ENCODE results near the gene PEPD.
"Not testable (repeated sequence)": the region's sequence is repeated elsewhere in the genome, so short reads cannot be mapped to it uniquely, and the experiment has no call there.

PEPD gene

DNA sequence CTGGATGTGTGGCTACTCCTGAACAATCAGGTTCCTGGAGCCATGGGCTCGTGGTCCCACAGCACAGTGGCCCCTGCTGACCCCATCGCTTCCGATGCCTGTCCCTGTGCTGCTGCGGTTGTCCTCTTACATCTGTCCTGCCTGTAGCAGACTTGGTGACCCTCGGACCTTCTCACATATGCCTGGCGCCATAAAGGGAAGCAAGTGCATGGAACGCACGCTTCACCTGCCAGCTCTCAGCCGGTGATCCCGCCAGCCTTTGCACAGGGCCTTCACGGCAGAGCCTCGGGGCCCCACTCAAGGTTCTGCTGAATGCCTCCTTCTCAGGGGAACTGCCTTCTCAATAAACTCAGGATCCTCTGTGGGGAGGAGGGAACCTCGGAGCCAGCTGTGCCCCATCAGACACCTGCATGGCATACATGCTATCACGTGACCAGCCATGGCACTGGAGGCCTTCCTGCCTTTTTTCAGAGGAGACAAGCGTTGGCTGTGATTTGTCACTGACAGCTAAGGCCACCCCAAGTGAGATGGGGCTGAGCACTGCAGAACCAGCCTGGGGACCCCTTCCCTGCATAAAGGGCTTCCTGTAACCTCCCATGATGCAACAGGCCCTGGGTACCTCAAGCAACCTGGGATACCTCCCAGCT is 24.3 kb downstream of the PEPD start:
- DNase-seq (ENCODE audit: low read depth): no peak

DNA sequence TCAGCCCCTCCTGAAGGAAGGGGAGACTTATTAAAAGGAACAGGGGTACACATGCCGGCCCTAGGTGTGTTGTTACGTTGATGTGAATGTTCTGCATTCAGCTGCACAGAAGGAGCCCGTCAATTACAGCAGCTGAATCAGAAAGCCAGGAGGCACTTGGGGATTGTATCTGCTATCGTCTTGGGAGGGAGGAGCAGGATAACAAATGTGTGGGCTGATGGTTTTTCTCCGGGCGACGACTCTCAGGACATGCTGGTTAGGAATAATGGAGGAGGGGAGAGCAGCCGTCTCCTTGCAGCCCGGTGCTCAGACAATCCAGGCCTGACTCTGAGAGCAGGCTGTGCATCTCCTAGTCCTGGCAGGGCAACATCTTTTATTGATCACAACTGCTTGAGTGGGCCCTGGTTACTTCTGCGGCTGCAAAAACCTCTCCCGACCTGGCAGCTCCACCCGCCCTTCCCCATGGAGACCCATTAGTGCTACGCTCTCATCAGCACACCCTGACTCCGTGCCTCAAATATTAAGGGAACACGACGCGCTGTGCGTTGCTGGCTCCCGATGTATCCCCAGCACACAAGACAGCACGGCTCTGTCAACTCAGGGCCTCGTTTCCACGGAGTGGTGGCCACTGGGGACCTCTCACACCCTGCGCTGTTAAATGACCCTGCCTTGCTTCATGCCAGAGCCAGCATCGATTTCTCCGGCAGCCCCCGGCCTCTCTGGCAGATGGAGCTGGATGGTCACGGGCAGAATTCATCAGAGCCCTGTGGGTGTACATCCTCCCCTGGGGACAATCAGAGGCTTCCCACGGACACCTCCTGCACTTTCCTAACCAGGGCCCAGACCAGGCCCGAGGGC is 25.3 kb downstream of the PEPD start:
- no peak for DNase-seq (ENCODE audit: low read depth)

DNA sequence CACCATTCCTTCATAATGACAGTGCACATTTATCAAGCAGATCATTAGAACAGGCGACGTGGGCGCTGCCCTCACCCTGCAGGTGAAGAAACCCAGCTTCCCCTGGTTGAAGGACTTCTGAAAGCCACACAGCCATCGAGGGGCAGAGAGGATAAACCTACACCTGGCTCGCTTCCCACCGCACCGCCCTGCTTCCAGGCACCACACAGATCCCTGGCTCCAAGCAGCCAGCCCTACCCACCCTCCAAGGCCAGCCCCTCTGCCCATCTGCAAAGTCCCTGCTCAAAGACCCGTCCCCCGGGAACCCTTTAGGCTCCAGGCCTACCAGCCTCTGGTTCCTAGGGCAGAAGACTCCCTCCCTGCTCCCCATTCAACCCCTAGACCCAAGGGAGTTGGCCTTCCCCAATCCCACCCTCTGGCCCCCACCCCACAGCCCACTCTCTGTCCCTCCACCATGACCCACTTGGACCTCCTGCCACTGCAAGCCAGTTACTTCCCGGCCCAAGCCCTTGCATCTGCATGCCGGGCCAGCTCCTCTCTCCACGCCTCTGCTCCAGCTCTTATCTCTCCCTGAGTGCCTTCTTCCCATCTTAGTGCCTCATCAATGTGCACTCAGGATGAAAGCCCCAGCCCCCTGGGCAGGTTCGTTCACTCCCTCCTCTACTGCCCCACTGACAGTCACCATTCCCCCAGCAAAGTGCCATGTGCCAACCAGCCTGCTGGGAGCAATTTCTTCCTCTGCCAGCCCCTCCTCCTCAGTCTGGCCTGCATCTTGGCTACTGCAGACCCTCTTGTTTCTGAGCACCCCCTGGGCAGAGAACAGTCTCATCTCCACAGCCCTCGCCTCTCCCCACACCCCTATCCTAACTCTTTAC is 28.0 kb downstream of the PEPD start:
- no peak for DNase-seq (ENCODE audit: low read depth)

DNA sequence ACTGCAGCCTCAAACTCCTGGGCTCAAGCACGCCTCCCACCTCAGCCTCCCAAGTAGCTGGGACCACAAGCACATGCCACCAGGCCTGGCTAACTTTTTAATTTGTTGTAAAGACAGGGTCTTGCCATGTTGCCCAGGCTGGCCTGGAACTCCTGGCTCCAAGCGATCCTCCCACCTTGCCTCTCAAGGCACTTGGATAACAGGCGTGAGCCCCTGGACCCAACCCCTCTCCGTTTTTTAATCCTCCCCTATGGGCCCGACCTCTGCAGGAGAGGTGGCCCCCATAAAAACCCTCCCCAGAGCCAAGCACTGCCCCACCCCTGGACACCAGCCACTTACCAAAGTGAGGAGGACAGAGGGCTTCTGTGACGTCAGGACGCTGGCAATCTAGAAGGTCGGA is 28.6 kb downstream of the PEPD start:
- no peak for DNase-seq (ENCODE audit: low read depth)

DNA sequence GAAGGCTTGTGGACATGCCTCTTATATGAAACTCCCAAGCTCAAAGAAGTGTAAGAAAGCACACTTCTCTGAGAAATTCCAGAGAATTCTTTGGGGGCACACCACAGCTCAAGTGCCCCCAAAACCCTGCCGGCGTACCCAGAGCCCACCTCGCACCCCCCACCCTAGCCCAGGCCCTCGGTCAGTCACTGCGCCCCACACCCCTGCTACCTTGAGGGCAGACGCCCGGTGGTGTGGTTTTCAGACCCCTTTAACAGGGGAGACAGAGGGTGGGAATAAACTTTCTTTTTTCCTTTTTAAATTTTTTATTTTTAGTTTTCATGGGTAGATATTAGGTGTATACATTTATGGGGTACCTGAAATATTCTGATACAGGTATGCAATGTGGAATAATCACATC is 29.5 kb downstream of the PEPD start:
- no peak for DNase-seq (ENCODE audit: low read depth)

DNA sequence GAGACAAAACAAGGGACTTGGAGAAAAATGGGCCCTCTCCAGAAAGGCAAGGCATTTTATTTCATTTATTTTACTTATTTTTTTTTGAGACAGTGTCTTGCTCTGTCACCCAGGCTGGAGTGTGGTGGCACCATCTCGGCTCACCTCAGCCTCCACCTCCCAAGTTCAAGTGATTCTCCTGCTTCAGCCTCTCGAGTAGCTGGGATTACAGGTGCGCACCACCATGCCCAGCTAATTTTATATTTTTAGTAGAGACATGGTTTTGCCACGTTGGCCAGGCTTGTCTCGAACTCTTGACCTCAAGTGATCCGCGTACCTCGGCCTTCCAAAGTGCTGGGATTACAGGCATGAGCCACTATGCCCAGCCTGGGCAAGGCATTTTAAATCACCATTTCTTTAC is 31.0 kb downstream of the PEPD start:
- not testable (repeated sequence) for DNase-seq (ENCODE audit: low read depth)

DNA sequence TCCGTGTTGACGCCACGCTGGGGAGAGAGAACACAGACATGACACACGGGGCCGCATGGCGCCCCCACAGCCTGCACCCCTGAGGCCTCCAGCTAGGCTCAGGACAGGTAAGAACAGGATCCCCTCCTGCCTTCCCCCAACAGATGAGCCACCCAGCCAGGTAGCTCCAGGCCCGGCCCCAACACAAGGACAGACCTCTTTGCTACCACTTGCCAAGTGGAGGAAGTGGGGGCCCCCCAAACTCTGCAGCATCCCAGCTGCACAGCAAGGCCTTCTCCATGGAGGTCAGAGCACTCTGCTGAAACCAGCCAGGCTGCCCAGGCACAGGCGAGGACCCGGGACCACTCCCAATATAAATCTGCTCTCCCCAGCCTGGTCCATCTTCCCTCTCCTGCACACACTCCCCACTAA is 31.5 kb downstream of the PEPD start:
- DNase-seq (ENCODE audit: low read depth): no peak

DNA sequence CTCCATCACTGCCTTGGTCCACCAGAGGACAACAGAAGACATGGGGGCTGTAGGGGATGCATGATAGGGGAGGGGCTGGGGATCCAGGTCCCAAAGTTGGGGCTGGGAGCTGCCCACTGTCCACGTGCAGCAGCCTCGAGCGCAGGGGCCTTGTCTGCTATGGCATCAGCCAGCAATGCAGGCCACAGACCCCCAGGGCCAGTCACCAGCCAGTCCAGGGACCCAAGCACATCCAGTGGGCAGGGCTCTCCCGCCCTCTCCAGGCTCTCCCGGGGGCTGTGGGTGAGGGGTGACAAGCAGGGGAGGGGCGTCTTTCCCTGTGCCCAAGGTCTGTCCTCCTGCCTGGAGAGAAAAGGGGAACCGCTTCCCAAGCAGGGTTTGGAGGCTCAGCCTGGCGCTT is 32.8 kb downstream of the PEPD start:
- DNase-seq (ENCODE audit: low read depth): no peak

DNA sequence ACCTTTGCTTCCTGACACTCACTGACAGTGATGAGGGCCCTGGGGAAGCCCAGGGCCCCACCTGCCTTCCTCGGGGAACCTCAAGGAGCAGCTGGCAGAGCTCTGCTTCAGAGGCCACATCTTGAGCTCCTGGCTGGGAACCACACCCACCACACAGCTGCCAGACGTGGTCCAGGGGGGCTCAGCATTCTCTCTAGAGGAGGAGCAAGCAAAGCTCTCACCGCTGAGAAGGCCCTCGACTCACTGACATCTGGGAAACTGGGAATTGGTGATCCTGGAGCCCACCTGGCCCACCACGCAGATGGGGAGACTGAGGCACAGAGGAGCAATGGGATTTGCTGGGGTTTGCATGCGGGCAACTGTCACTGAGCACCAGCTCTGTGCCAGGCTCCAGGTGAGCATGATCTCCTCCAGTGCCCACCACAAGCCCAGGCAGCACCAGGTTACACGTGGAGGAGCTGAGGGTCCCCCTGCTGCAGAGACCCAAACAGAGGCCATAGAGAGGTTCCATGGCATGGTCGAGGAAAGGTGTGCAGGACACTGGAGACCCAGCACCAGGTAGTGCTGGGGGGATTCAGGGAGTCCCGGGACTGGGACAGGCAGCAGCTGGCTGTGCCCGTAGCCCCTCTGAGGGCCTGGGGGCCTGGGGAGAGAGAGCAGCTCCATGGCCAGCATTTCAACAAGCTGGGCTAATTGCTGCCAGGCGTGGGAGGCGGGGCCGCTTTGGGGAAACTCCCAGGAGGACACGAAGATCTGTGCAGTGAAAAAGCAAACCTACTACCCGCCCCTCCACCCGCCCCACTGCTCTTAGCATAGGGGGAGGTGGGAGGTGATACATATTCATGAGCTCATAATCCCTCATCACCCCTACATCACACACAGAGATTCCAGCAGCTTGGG is 33.4 kb downstream of the PEPD start:
- DNase-seq (ENCODE audit: low read depth): no peak

DNA sequence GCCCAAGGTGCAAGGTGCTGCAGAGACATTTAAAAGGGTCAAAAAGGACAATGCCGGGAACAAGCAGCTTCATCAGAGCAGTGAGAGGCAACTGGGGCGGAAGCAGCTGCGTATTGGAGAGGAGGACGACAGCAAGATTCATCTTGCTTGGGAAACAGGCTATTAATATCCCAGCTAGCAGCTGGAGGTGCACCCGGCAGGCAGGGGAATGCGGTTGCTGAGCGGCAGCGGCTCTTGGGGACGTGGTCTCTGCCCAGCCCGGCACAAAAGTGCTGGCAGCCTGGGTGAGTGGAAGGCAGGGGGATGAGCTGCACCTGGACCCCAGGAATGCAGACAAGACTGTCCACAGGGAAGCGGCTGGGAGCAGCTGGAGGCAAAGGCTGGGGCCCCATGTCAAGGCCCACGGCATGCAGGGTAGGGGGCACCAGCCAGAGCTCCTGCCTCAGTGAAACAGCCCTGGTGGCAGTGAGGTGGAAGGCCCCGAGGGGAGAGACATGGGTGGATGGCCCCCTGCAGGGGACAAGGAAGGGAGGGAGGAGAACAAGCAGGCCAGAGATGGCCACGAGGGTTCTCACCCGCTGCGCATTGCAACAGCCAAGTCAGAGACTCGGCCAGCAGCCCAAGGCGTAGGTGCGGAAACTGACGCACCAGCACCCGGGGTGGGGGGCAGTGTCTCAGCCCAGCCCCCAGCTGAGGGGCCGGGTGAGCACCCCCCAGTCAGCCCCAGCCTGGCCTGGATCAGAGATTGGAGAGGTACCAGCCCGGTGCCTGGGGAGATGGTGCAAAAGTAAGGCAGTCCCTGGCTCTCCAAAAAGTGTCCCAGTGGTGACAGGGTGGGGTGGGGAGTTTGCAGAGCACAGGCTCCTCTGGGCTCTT is 34.4 kb downstream of the PEPD start:
- DNase-seq (ENCODE audit: low read depth): no peak

DNA sequence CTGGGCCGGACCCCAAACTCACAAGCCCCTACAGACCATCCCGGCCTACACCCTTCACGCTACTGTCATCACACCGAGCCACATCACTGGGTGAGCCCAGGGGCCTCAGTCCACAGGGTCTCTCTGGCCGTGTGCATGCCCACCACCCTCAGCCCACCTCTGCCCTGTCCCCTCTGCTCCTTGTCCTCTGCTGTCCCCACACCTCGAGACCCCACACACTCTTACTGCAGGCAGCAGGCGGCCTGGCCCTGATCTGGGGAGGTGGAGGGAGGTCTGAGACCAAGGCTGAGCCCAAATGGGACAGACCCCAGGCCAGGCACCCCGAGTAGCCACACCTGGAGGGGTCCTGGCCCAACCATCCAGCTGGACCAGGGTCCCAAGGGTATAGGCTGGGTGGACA is 35.2 kb downstream of the PEPD start:
- DNase-seq (ENCODE audit: low read depth): no peak

DNA sequence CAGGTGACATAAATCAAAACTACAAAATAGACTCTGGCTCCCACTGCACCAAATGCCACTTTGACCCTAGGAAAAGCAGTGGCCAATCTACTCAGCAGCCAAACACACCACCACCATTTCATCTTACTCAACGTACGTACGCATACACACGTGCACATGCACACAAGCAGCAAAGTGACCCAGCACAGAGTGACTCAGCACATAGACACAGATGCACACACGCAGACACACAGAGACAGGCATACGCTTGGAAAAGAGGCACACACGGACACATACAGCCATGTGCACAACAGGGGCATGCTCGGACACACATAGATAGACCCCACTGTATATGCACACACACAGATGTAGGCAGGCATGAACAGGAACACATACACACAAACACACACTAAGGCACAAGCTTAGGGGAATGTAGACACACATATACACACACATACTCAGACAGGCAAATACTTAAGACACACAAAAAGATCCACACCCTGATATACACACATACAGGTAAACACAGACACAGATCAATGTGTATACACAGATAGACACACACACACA is 37.3 kb downstream of the PEPD start:
- no peak for DNase-seq (ENCODE audit: low read depth)

DNA sequence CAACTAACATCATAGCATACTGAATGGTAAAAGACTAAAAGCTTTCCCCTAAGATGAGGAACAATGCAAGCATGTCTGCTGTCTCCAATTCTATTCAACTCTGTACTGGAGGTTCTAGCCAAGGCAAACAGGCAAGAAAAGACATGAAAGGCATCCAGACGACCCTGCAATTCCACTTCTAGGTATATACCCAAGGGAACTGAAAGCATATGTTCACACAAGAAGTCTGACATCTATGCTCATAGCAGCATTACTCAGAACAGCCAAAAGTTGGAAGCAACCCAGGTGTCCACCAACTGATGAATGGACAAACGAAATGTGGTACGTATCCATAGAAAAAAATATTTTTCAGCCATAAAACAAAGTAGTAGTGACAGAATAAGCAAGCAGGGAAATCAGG is 39.1 kb downstream of the PEPD start:
- DNase-seq (ENCODE audit: low read depth): no peak

DNA sequence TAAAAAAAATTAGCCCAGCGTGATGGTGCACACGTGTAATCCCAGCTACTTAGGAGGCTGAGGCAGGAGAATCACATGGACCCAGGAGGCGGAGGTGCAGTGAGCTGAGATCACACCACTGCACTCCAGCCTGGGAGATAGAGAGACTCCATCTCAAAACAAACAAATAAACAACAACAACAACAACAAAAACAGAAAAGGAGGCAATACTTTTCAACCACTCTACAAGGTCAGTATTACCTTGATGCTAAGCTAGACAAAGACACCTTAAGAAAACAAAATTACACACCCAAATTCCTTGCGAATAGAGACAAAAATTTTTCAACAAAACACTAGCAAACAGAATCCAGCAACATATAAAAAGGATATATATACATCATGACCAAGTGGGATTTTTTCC is 39.7 kb downstream of the PEPD start:
- DNase-seq (ENCODE audit: low read depth): no peak

DNA sequence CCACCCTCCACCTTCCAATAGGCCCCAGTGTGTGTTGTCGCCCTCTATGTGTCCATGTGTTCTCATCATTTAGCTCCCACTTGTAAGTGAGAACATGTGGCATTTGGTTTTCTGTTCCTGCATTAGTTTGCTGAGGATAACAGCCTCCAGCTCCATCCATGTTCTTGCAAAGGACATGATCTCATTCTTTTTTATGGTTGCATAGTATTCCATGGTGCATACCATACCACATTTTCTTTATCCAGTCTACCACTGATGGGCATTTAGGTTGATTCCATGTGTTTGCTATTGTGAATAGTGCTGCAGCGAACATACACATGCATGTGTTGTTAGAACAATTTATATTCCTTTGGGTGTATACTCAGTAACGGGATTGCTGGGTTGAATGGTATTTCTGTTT is 42.0 kb downstream of the PEPD start:
- not testable (repeated sequence) for DNase-seq (ENCODE audit: low read depth)

DNA sequence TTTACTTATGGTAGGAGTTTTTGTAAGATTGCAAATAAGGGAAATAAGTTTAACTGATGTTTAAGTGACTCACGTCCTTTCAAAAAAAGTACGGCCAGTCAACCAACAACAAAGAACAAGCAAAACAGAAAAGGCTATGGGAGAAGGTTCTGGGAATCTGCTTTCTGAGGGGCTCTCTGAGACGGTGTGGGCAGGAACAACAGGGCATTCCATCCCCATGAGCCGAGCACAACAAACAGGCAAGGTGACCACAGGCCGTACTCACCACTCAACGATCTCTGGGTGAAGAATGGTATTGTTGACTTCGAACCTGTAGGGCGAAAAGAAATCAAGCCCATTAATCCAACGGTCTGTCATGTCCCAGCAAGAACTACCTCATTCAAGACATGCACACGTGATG is 43.8 kb downstream of the PEPD start:
- DNase-seq (ENCODE audit: low read depth): peak; percentile 3

DNA sequence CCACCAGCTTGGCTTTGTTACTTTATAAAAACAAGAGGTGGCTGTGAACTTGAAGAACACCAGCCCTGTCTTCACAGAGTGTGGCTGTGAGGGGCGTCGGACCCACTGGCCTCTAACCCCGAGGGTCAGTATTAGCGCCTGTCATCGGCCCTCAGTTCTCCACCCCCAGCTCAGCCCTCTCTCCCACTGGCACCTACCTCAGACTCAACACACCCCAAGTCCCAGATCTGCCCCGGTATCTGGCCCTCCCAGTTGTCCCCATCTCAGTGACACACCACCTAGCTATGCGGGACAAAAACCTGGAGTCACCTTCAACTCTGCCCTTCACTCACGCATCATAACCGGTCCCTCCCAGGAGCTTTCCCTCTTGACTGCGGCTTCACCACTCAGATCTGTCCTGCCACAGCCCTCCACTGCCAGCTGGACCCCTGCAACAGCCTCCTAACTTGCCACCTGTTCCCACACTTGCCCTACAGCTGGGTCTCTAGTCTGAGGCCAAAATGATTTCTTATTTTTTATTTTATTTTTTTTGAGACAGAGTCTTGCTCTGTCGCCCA is 45.4 kb downstream of the PEPD start:
- no peak for DNase-seq (ENCODE audit: low read depth)

DNA sequence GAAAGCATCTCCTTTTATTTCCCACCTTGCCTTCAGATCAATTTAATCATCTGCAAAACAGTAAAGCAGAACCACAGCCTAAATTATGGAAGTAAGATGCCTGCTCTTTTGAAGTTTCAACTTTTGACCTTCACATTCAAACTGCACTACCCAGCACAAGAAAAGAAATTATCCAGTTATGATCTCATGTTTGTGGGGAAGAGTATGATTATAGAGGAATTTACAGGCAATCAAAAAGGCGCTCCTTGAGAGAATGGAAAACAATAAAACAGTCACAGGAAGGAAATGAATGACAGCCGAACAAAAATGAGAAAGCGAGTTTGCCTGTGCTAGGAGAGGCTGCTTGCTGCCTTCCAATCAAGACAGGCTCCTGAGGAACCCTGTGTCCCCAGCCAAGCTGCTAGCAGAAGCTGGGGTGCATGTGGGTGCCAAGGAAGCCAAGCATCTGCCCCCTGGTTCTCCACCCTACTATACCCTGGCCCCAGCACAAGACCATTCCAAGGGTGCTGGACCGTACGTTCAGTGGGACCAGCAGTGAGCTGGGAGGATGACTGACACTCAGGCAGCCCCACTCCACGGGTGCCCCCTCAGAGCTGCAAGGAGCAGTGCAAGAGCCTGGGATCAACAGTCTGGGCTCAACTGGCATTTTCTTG is 47.8 kb downstream of the PEPD start:
- peak; percentile 45 for DNase-seq (ENCODE audit: low read depth)

All from amniotic epithelial cell (primary cell).